ENCODE measurements around the gene CENPH.
A peak's percentile ranks its signal among the peaks of the same experiment; 100 is the strongest.
"Not testable (repeated sequence)": the region's sequence is repeated elsewhere in the genome, so short reads cannot be mapped to it uniquely, and the experiment has no call there.

CENPH gene

GRCh38 chr5:69170969-69171368, 18.4 kb upstream of the CENPH start:
- H3K4me3 ChIP-seq (ENCODE audit: low read length) = no peak overlapping the region
- no peak for TF ChIP-seq CTCF (conservative IDR thresholded peaks at IDR 0.05; ENCODE audit: low read depth, low read length)
- DNase-seq (ENCODE audit: low read depth) = no peak

GRCh38 chr5:69181659-69182293, 7.6 kb upstream of the CENPH start:
- not testable (repeated sequence) for H3K4me3 ChIP-seq (ENCODE audit: low read length); DNase-seq (ENCODE audit: low read depth)

GRCh38 chr5:69184621-69185020, 4.8 kb upstream of the CENPH start:
- no peak for TF ChIP-seq CTCF (conservative IDR thresholded peaks at IDR 0.05; ENCODE audit: low read depth, low read length)
- no peak for DNase-seq (ENCODE audit: low read depth)
- H3K4me3 ChIP-seq (ENCODE audit: low read length) = no peak overlapping the region

GRCh38 chr5:69187342-69187741, 2.0 kb upstream of the CENPH start:
- DNase-seq (ENCODE audit: low read depth) = no peak
- no peak overlapping the region for H3K4me3 ChIP-seq (ENCODE audit: low read length)
- TF ChIP-seq CTCF (conservative IDR thresholded peaks at IDR 0.05; ENCODE audit: low read depth, low read length) = no peak

GRCh38 chr5:69188811-69189161, 597 bp upstream of the CENPH start:
- TF ChIP-seq CTCF (conservative IDR thresholded peaks at IDR 0.05; ENCODE audit: low read depth, low read length) = no peak
- DNase-seq (ENCODE audit: low read depth) = no peak
- H3K4me3 ChIP-seq (ENCODE audit: low read length) = peak overlapping the region; percentile 94

GRCh38 chr5:69202497-69202896, 13.1 kb downstream of the CENPH start:
- no peak for TF ChIP-seq CTCF (conservative IDR thresholded peaks at IDR 0.05; ENCODE audit: low read depth, low read length)

GRCh38 chr5:69206528-69207190, 17.3 kb downstream of the CENPH start:
- no peak overlapping the region for H3K4me3 ChIP-seq (ENCODE audit: low read length)
- DNase-seq (ENCODE audit: low read depth) = no peak
- no peak for TF ChIP-seq CTCF (conservative IDR thresholded peaks at IDR 0.05; ENCODE audit: low read depth, low read length)

More at GRCh38 chr5:69202497-69202896, 13.1 kb downstream of the CENPH start:
- no peak overlapping the region for H3K4me3 ChIP-seq (ENCODE audit: low read length)
- DNase-seq (ENCODE audit: low read depth) = no peak
